HEK293 (cell line): ENCODE data around the gene HOXA11.

Experiments
- CTCF ChIA-PET: fragments of 350-600 bp; formaldehyde crosslinking; extraction: SDS; loops from one replicate; lab custom pipeline; 2021; ENCODE audit warnings: antibody characterized with exemption; lab: Yijun Ruan, JAX
- POLR2A ChIA-PET: fragments of 300-600 bp; formaldehyde crosslinking; extraction: SDS; loops from one replicate; lab custom pipeline; 2020; ENCODE audit warnings: antibody characterized with exemption, inconsistent platforms; lab: Yijun Ruan, JAX
- H3K27ac ChIP-seq: fragments of 200-500 bp; sonication (Bioruptor generic); 2 replicates; pipeline ENCODE4 v1.5.1; 2014; ENCODE audit warnings: low read depth, low read length, control low read depth, inconsistent platforms; ENCODE audit errors: extremely low read depth
- H3K36me3 ChIP-seq, 2 experiments: fragments of 200-500 bp in 1 of 2; sonication (Bioruptor generic) in 1 of 2; 1 replicate in 1 of 2; 2 replicates in 1 of 2; pipeline ENCODE4 v1.5.1; 2014 to 2017; ENCODE audit warnings: inconsistent platforms in 2 of 2, low read length in 2 of 2; ENCODE audit not compliant: control insufficient read depth in 2 of 2, insufficient read depth in 1 of 2
- H3K4me1 ChIP-seq: fragments of 200-500 bp; sonication (Bioruptor generic); 2 replicates; pipeline ENCODE4 v1.5.1; 2014; ENCODE audit warnings: mild to moderate bottlenecking, low read length, inconsistent platforms; ENCODE audit not compliant: control insufficient read depth, insufficient read depth
- H3K4me3 ChIP-seq: 2 replicates; pipeline ENCODE4 v1.5.1; 2011; ENCODE audit warnings: low read depth, mild to moderate bottlenecking, control low read depth, low read length, moderate library complexity
- H3K9me3 ChIP-seq: fragments of 200-500 bp; sonication (Bioruptor generic); 2 replicates; pipeline ENCODE4 v1.5.1; 2014; ENCODE audit warnings: low read depth, low read length, inconsistent platforms; ENCODE audit not compliant: control insufficient read depth, insufficient read depth
- KLF9 ChIP-seq: fragments of 450-650 bp; formaldehyde crosslinking; IDR thresholded peaks from 2 replicates; pipeline ENCODE4 v1.5.1; 2016; ENCODE audit warnings: missing biosample characterization, missing genetic modification characterization, low read depth
- PRDM1 ChIP-seq: fragments of 450-650 bp; formaldehyde crosslinking; IDR thresholded peaks from 2 replicates; pipeline ENCODE4; 2016; ENCODE audit warnings: missing biosample characterization, missing genetic modification characterization
- SP2 ChIP-seq: fragments of 450-650 bp; formaldehyde crosslinking; IDR thresholded peaks from 2 replicates; pipeline ENCODE4 v1.5.1; 2016; ENCODE audit warnings: missing biosample characterization, missing genetic modification characterization
- TRIM28 ChIP-seq: IDR thresholded peaks from 2 replicates; pipeline ENCODE4 v1.6.1; 2011; ENCODE audit warnings: low read length, control low read depth, borderline replicate concordance
- ZBTB17 ChIP-seq: fragments of 450-650 bp; formaldehyde crosslinking; IDR thresholded peaks from 2 replicates; pipeline ENCODE4 v1.5.1; 2016; ENCODE audit warnings: missing biosample characterization, missing genetic modification characterization
- ZEB2 ChIP-seq: fragments of 450-650 bp; formaldehyde crosslinking; IDR thresholded peaks from 2 replicates; pipeline ENCODE4 v1.5.1; 2016; ENCODE audit warnings: missing biosample characterization, missing genetic modification characterization
- ZFP69B ChIP-seq: fragments of 450-650 bp; formaldehyde crosslinking; IDR thresholded peaks from 2 replicates; pipeline ENCODE4 v1.5.1; 2016; ENCODE audit warnings: missing biosample characterization, missing genetic modification characterization
- ZNF138 ChIP-seq: fragments of 450-650 bp; formaldehyde crosslinking; IDR thresholded peaks from 2 replicates; pipeline ENCODE4 v1.5.1; 2016; ENCODE audit warnings: missing biosample characterization, missing genetic modification characterization, borderline replicate concordance
- ZNF16 ChIP-seq: fragments of 450-650 bp; formaldehyde crosslinking; IDR thresholded peaks from 2 replicates; pipeline ENCODE4 v1.5.1; 2016; ENCODE audit warnings: low read depth, missing biosample characterization, missing genetic modification characterization
- ZNF202 ChIP-seq: fragments of 450-650 bp; formaldehyde crosslinking; IDR thresholded peaks from 2 replicates; pipeline ENCODE4 v1.5.1; 2016; ENCODE audit warnings: missing biosample characterization, missing genetic modification characterization, borderline replicate concordance
- ZNF223 ChIP-seq: fragments of 450-650 bp; formaldehyde crosslinking; IDR thresholded peaks from 2 replicates; pipeline ENCODE4 v1.5.1; 2016; ENCODE audit warnings: missing biosample characterization, missing genetic modification characterization
- ZNF266 ChIP-seq: fragments of 450-650 bp; formaldehyde crosslinking; IDR thresholded peaks from 2 replicates; pipeline ENCODE4 v1.5.1; 2016; ENCODE audit warnings: missing biosample characterization, missing genetic modification characterization, low read depth
- ZNF292 ChIP-seq: fragments of 450-650 bp; formaldehyde crosslinking; IDR thresholded peaks from 2 replicates; pipeline ENCODE4 v1.5.1; 2016; ENCODE audit warnings: low read depth, missing biosample characterization, missing genetic modification characterization, borderline replicate concordance
- ZNF335 ChIP-seq: fragments of 450-650 bp; formaldehyde crosslinking; conservative IDR thresholded peaks from 2 replicates; pipeline ENCODE4 v1.5.1; 2016; ENCODE audit warnings: missing biosample characterization, missing genetic modification characterization
- ZNF350 ChIP-seq: fragments of 450-650 bp; formaldehyde crosslinking; IDR thresholded peaks from 2 replicates; pipeline ENCODE4 v1.5.0; 2017; ENCODE audit warnings: missing biosample characterization, mild to moderate bottlenecking, missing genetic modification characterization
- ZNF426 ChIP-seq: fragments of 450-650 bp; formaldehyde crosslinking; IDR thresholded peaks from 2 replicates; pipeline ENCODE4 v1.5.1; 2017; ENCODE audit warnings: missing biosample characterization, missing genetic modification characterization, mild to moderate bottlenecking, inconsistent platforms, moderate library complexity
- ZNF548 ChIP-seq: fragments of 450-650 bp; formaldehyde crosslinking; IDR thresholded peaks from 2 replicates; pipeline ENCODE4 v1.5.1; 2016; ENCODE audit warnings: missing biosample characterization, missing genetic modification characterization
- ZNF560 ChIP-seq: fragments of 450-650 bp; formaldehyde crosslinking; IDR thresholded peaks from 2 replicates; pipeline ENCODE4 v1.5.1; 2017; ENCODE audit warnings: missing biosample characterization, missing genetic modification characterization, borderline replicate concordance
- ZNF792 ChIP-seq: fragments of 450-650 bp; formaldehyde crosslinking; IDR thresholded peaks from 2 replicates; pipeline ENCODE4 v1.5.1; 2016; ENCODE audit warnings: missing biosample characterization, missing genetic modification characterization
- ZNF837 ChIP-seq: fragments of 450-650 bp; formaldehyde crosslinking; IDR thresholded peaks from 2 replicates; pipeline ENCODE4 v1.5.1; 2016; ENCODE audit warnings: missing biosample characterization, missing genetic modification characterization
- TF ChIP-seq, protein P1 (sequence below): fragments of 450-650 bp; formaldehyde crosslinking; IDR thresholded peaks from 2 replicates; pipeline ENCODE4 v1.5.1; 2016; ENCODE audit warnings: missing biosample characterization, missing genetic modification characterization
- TF ChIP-seq, protein P2 (sequence below): fragments of 450-650 bp; formaldehyde crosslinking; conservative IDR thresholded peaks from 2 replicates; pipeline ENCODE4 v1.5.1; 2016; ENCODE audit warnings: low read depth, missing biosample characterization, missing genetic modification characterization
- TF ChIP-seq, protein P3 (sequence below): fragments of 450-650 bp; formaldehyde crosslinking; IDR thresholded peaks from 2 replicates; pipeline ENCODE4 v1.5.1; 2017; ENCODE audit warnings: missing biosample characterization, missing genetic modification characterization

HOXA11 gene

DNA sequence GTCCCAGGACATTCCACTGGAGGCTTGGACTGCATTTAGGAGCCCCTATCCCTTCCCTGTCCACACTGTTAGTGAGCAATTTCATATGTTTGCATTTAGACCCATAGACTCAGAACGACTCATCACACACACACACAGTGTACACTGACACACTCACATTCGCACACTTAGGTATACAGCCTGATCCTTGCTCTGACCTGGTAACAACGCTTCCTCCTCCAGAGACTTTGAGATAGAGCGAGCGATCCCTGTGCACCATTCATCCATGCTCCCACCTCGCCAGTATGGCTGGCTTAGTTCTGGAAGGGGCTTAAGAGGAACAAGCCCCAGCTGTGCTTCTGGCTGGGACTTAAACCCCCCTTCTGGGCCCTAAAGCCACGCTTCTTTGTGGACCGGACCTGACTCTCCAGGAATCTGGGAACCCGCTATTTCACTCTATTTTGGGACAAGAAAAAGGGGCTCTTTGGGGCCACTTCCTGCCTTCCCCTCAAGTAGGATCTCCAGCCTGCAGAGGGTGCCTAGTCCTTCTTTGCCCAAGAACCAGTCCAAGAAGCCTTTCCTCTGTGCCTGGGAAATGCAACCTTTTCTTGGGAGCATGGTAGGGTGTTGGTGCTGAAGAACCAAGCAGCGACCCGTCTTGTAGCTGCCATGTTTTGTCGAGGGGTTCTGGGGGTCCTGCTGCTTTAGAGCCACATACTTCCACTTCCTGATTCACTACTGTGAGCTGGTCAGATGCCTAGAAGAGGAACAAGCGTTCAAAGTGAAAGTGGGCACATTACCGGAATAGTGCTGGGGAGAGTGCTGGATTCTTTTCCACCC is 15.9 kb upstream of the HOXA11 start:
- Histone ChIP-seq H3K4me1 (peaks cover 7% of the 10 kb centered on the region), H3K4me3 (peak overlapping the region; percentile 89), H3K9me3 (no peaks in the 10 kb centered on the region), H3K27ac (peak overlapping the region; percentile 92), H3K36me3 (no peaks in the 10 kb centered on the region)
- POLR2A ChIA-PET, result interaction anchor here (1.0 to 3.7 kb wide), 7 partner anchors 8 to 540 kb away, joined by 3 to 36 read pairs (median 4); partner anchors contain the start of genes HIBADH and HOXA11
- TF ChIP-seq ZNF335 (tag by site-specific recombination) (peak; percentile 78), PRDM1 (tag by site-specific recombination) (peak; percentile 26; the same call in 1 of the 2 replicates), KLF9 (tag by site-specific recombination) (no peak), ZBTB17 (tag by site-specific recombination) (peak; percentile 79), ZNF350 (no peak)
- TF ChIP-seq, protein P1, sequence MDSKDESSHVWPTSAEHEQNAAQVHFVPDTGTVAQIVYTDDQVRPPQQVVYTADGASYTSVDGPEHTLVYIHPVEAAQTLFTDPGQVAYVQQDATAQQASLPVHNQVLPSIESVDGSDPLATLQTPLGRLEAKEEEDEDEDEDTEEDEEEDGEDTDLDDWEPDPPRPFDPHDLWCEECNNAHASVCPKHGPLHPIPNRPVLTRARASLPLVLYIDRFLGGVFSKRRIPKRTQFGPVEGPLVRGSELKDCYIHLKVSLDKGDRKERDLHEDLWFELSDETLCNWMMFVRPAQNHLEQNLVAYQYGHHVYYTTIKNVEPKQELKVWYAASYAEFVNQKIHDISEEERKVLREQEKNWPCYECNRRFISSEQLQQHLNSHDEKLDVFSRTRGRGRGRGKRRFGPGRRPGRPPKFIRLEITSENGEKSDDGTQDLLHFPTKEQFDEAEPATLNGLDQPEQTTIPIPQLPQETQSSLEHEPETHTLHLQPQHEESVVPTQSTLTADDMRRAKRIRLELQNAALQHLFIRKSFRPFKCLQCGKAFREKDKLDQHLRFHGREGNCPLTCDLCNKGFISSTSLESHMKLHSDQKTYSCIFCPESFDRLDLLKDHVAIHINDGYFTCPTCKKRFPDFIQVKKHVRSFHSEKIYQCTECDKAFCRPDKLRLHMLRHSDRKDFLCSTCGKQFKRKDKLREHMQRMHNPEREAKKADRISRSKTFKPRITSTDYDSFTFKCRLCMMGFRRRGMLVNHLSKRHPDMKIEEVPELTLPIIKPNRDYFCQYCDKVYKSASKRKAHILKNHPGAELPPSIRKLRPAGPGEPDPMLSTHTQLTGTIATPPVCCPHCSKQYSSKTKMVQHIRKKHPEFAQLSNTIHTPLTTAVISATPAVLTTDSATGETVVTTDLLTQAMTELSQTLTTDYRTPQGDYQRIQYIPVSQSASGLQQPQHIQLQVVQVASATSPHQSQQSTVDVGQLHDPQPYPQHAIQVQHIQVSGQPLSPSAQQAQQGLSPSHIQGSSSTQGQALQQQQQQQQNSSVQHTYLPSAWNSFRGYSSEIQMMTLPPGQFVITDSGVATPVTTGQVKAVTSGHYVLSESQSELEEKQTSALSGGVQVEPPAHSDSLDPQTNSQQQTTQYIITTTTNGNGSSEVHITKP (tag by site-specific recombination), result 0 out of 2 replicates have a peak, but pooled peaks have one; percentile 0
- TF ChIP-seq, all 188 proteins: peak for 4
- CTCF ChIA-PET, result interaction anchor here (0.6 to 2.2 kb wide), 5 partner anchors 22 to 802 kb away, joined by 3 to 12 read pairs (median 3); no protein-coding TSS in a partner anchor

DNA sequence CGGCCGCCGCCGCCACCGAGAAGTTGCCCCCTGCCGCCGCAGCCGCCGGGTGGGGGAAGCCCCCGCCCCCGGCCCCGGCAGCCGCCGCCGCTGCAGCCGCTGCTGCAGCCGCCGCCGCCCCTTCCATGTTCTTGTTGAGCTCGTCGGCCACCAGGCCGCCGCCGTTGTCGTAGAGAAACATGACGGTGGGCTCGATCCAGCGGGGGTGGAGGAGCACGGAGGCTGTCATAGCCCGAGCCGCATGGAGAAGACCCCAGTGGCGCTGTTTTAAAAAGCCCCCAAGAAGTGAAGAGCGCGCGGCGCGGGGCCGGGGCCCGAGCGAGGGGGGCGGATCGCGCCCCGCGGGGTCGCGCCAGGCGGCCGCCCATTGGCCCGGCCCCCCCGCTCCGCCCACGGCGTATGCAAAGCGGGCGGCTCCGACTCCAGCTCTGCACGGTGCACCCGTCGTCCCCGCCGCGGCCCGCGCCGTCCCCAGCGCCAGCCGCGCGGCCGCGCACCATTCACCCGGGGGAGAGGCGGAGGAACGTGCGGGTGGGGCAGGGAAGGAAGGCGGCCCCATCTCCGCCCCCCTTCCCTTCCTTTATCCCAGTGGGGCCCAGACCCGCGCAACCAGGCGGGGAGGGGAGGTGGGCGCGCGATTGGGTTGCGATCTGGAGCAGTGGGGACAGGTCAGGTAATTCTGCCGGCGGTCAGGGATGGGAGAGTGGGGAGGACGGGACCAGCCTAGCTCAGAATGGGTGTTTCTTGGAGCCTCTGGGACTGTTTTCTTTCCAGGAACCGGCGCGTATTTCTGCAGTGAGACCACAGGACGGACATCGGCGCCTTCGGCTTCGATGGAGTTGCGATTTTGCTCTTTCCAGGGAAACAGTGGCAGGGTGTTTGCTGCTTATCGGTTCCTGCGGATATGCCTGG is 15.1 kb upstream of the HOXA11 start, which contains the start of gene HOXA13:
HOXA13 (minus strand) TSS at position 243 of the 912 bp plus-strand sequence; CDS start at position 229, 14 bp downstream.
- H3K27ac ChIP-seq, result peak within 1 kb of the TSS; percentile 92
- peak within 1 kb of the TSS; percentile 89 for H3K4me3 ChIP-seq
- ChIA-PET CTCF (interaction anchor here (0.7 to 3.0 kb wide), 9 partner anchors 14 to 893 kb away, joined by 3 to 12 read pairs (median 6); no protein-coding TSS in a partner anchor), POLR2A (interaction anchor here (0.8 to 3.7 kb wide), 10 partner anchors 9 to 541 kb away, joined by 3 to 36 read pairs (median 4); partner anchors contain the start of genes HIBADH and HOXA11)
- peaks cover 12% of the 10 kb centered on the region for H3K4me1 ChIP-seq
- H3K9me3 ChIP-seq, result no peaks in the 10 kb centered on the region
- peaks cover 0 to 4% of the 10 kb centered on the region in 2 experiments; a peak in 2 of 3 replicates for H3K36me3 ChIP-seq
- TF ChIP-seq ZNF548 (tag by site-specific recombination) (no peak), PRDM1 (tag by site-specific recombination) (no peak), ZNF426 (tag by site-specific recombination) (no peak), ZNF792 (tag by site-specific recombination) (no peak), ZNF292 (tag by site-specific recombination) (no peak), ZNF560 (tag by site-specific recombination) (no peak), ZNF223 (tag by site-specific recombination) (no peak), ZEB2 (0 out of 2 replicates have a peak, but pooled peaks have one; percentile 30), ZNF16 (tag by site-specific recombination) (no peak), ZNF837 (tag by site-specific recombination) (no peak), SP2 (tag by site-specific recombination) (peak; percentile 51; the same call in 1 of the 2 replicates), ZNF266 (tag by site-specific recombination) (no peak; the same call in 1 of the 2 replicates), ZNF138 (tag by site-specific recombination) (no peak), TRIM28 (no peak; the same call in 1 of the 2 replicates), ZNF202 (tag by site-specific recombination) (no peak), ZFP69B (tag by site-specific recombination) (peak; percentile 98)
- TF ChIP-seq, protein P2, sequence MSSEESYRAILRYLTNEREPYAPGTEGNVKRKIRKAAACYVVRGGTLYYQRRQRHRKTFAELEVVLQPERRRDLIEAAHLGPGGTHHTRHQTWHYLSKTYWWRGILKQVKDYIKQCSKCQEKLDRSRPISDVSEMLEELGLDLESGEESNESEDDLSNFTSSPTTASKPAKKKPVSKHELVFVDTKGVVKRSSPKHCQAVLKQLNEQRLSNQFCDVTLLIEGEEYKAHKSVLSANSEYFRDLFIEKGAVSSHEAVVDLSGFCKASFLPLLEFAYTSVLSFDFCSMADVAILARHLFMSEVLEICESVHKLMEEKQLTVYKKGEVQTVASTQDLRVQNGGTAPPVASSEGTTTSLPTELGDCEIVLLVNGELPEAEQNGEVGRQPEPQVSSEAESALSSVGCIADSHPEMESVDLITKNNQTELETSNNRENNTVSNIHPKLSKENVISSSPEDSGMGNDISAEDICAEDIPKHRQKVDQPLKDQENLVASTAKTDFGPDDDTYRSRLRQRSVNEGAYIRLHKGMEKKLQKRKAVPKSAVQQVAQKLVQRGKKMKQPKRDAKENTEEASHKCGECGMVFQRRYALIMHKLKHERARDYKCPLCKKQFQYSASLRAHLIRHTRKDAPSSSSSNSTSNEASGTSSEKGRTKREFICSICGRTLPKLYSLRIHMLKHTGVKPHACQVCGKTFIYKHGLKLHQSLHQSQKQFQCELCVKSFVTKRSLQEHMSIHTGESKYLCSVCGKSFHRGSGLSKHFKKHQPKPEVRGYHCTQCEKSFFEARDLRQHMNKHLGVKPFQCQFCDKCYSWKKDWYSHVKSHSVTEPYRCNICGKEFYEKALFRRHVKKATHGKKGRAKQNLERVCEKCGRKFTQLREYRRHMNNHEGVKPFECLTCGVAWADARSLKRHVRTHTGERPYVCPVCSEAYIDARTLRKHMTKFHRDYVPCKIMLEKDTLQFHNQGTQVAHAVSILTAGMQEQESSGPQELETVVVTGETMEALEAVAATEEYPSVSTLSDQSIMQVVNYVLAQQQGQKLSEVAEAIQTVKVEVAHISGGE (tag by site-specific recombination), result peak; percentile 29; the same call in 1 of the 2 replicates
- TF ChIP-seq, protein P3, sequence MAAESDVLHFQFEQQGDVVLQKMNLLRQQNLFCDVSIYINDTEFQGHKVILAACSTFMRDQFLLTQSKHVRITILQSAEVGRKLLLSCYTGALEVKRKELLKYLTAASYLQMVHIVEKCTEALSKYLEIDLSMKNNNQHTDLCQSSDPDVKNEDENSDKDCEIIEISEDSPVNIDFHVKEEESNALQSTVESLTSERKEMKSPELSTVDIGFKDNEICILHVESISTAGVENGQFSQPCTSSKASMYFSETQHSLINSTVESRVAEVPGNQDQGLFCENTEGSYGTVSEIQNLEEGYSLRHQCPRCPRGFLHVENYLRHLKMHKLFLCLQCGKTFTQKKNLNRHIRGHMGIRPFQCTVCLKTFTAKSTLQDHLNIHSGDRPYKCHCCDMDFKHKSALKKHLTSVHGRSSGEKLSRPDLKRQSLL (tag by site-specific recombination), result no peak
